ENCODE measurements around the gene ANAPC7. TPM values are rescaled to one million over a fixed set of nuclear protein-coding genes. Genes with fewer than 3 reads are reported as not detected.

The ANAPC7 gene
- total and polyA plus RNA-seq, 9 of the 15 experiments (the other 6 are each of a cell fraction or from before 2014, with no cell fraction given) = 46.7 to 158 (median 109) TPM

DNA sequence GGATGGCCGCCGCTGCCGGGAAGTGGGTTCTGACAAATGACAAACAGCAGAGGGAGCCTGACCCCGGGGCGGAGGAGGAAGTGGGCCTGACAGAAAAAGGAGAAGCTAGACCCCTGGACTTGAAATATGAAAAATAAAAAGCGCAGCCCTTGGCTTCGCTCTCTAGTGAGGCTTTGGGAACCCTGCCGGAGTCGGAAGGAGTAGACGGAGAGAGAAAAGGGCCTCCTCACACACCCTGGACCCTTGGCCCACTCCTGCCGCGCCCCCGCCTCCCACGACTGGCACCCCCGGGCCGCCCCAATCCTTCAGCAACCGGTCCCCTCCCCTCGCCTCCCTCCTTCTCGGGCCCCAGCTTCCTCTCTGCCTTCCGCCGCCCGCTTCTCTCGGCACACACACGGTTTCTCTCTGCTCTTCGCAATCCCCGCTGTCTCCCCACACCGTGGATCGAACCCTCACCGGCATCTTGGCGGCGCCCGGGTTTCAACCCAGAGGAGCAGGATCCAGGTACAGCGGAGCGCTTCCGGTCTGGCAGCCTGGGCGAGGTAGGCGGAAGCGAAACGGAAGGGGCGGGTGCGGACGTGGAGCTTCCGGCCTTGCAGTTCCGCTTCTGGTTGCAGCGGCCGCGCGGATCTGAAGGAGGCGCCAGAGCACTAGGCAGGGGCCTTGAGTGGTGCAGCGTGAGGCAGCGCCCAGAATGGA, 46.4 kb upstream of the ANAPC7 start, which contains the start of gene ARPC3 (continued):
- TF ChIP-seq, protein P1, sequence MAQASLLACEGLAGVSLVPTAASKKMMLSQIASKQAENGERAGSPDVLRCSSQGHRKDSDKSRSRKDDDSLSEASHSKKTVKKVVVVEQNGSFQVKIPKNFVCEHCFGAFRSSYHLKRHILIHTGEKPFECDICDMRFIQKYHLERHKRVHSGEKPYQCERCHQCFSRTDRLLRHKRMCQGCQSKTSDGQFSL (CRISPR knock-in tag; IDR thresholded peaks at IDR 0.05) = no peak
- TF ChIP-seq, protein P1 (tag; IDR thresholded peaks at IDR 0.05) = no peak
- TF ChIP-seq PHF8 (IDR thresholded peaks at IDR 0.05; ENCODE audit: borderline replicate concordance, low read length) (peak; percentile 89; the same call in 1 of the 2 replicates), MYC (IDR thresholded peaks at IDR 0.05; ENCODE audit: low read depth, low read length) (peak; percentile 74), MYC (CRISPR knock-in tag; IDR thresholded peaks at IDR 0.05; ENCODE audit: borderline replicate concordance, low read depth) (no peak), RFX5 (IDR thresholded peaks at IDR 0.05; ENCODE audit: low read depth, low read length) (no peak), MYBL2 (IDR thresholded peaks at IDR 0.05; ENCODE audit: low read depth) (no peak), MYBL2 (CRISPR knock-in tag; IDR thresholded peaks at IDR 0.05; ENCODE audit: borderline replicate concordance) (no peak), ATF7 (IDR thresholded peaks at IDR 0.05) (peak; percentile 72; the same call in 1 of the 2 replicates), TFAM (CRISPR knock-in tag; conservative IDR thresholded peaks at IDR 0.05) (no peak), NUFIP1 (IDR thresholded peaks at IDR 0.05; ENCODE audit: partially characterized antibody) (peak; percentile 42), SNRNP70 (optimal IDR thresholded peaks at IDR 0.05; ENCODE audit: low read depth, low read length) (no peak), ZC3H8 (IDR thresholded peaks at IDR 0.05) (no peak), MTA3 (IDR thresholded peaks at IDR 0.05; ENCODE audit: borderline replicate concordance) (peak; percentile 41; the same call in 1 of the 2 replicates), CCNT2 (IDR thresholded peaks at IDR 0.05; ENCODE audit: borderline replicate concordance, extremely low read depth, insufficient read length, low read depth, low read length) (peak; percentile 30), DPF2 (IDR thresholded peaks at IDR 0.05) (0 out of 2 replicates have a peak, but pooled peaks have one; percentile 23), ETV1 (tag; conservative IDR thresholded peaks at IDR 0.05; ENCODE audit: low read depth) (peak; percentile 96), PHF20 (IDR thresholded peaks at IDR 0.05; ENCODE audit: partially characterized antibody) (peak; percentile 94), MAZ (CRISPR knock-in tag; conservative IDR thresholded peaks at IDR 0.05 in 1 of 2, IDR thresholded peaks at IDR 0.05 in 1 of 2) (peak; percentile 43 to 74; a peak in 3 of 4 replicates), ILF3 (IDR thresholded peaks at IDR 0.05; ENCODE audit: borderline replicate concordance) (no peak), POLR2A (conservative IDR thresholded peaks at IDR 0.05) (peak; percentile 94), NFXL1 (CRISPR knock-in tag; IDR thresholded peaks at IDR 0.05) (no peak), GTF2E2 (tag; IDR thresholded peaks at IDR 0.05) (peak; percentile 79; the same call in 1 of the 2 replicates), FOXA3 (CRISPR knock-in tag; conservative IDR thresholded peaks at IDR 0.05 in 1 of 2, IDR thresholded peaks at IDR 0.05 in 1 of 2) (no peak), NFRKB (IDR thresholded peaks at IDR 0.05; ENCODE audit: low read depth) (0 out of 2 replicates have a peak, but pooled peaks have one; percentile 29)
- TF ChIP-seq, protein P2, sequence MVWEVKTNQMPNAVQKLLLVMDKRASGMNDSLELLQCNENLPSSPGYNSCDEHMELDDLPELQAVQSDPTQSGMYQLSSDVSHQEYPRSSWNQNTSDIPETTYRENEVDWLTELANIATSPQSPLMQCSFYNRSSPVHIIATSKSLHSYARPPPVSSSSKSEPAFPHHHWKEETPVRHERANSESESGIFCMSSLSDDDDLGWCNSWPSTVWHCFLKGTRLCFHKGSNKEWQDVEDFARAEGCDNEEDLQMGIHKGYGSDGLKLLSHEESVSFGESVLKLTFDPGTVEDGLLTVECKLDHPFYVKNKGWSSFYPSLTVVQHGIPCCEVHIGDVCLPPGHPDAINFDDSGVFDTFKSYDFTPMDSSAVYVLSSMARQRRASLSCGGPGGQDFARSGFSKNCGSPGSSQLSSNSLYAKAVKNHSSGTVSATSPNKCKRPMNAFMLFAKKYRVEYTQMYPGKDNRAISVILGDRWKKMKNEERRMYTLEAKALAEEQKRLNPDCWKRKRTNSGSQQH (CRISPR knock-in tag; IDR thresholded peaks at IDR 0.05) = peak; percentile 75; the same call in 1 of the 2 replicates
- TF ChIP-seq, protein P3, sequence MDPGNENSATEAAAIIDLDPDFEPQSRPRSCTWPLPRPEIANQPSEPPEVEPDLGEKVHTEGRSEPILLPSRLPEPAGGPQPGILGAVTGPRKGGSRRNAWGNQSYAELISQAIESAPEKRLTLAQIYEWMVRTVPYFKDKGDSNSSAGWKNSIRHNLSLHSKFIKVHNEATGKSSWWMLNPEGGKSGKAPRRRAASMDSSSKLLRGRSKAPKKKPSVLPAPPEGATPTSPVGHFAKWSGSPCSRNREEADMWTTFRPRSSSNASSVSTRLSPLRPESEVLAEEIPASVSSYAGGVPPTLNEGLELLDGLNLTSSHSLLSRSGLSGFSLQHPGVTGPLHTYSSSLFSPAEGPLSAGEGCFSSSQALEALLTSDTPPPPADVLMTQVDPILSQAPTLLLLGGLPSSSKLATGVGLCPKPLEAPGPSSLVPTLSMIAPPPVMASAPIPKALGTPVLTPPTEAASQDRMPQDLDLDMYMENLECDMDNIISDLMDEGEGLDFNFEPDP (CRISPR knock-in tag; IDR thresholded peaks at IDR 0.05) = no peak
